SJSA1 (cell line): Measurements from ENCODE around the gene CCDC183. TPM values are rescaled to one million over a fixed set of nuclear protein-coding genes. Genes with fewer than 3 reads are reported as not detected.
"Not testable (repeated sequence)": the region's sequence is repeated elsewhere in the genome, so short reads cannot be mapped to it uniquely, and the experiment has no call there.

Source experiments
- DNase-seq, 2 experiments: peaks; one replicate each; pipeline ENCODE4 v3.0.0-alpha.2; 2015 to 2020; ENCODE audit warnings: low spot score in 2 of 2, low read depth in 1 of 2
- H3K27ac ChIP-seq: fragments of 250-450 bp; sonication (Bioruptor Pico); 2 replicates; pipeline ENCODE4 v1.5.1; 2020; ENCODE audit warnings: mild to moderate bottlenecking, moderate library complexity
- H3K27me3 ChIP-seq: fragments of 250-450 bp; sonication (Bioruptor Pico); replicated peaks from 2 replicates; pipeline ENCODE4 v1.5.1; 2020; ENCODE audit warnings: mild to moderate bottlenecking, moderate library complexity
- H3K36me3 ChIP-seq: fragments of 250-450 bp; sonication (Bioruptor Pico); 2 replicates; pipeline ENCODE4 v1.5.1; 2020; ENCODE audit warnings: mild to moderate bottlenecking
- H3K4me1 ChIP-seq: fragments of 250-450 bp; sonication (Bioruptor Pico); replicated peaks from 2 replicates; pipeline ENCODE4 v1.6.1; 2021; ENCODE audit warnings: mild to moderate bottlenecking
- H3K4me3 ChIP-seq: fragments of 250-450 bp; sonication (Bioruptor Pico); 2 replicates; pipeline ENCODE4 v1.5.1; 2020; ENCODE audit warnings: mild to moderate bottlenecking
- H3K9me3 ChIP-seq: fragments of 250-450 bp; sonication (Bioruptor Pico); replicated peaks from 2 replicates; pipeline ENCODE4 v1.5.1; 2020; ENCODE audit warnings: mild to moderate bottlenecking
- total RNA-seq: library from RNA; depleted of rRNA; stranded (reverse); fragments of >200 nt; shearing (Covaris generic); gene quantifications from 2 replicates; pipeline ENCODE4 v1.2.3, GENCODE V29; 2014

Gene CCDC183
- total RNA-seq, 1 experiment from 2014 or later, result 0.16 TPM

- Histone ChIP-seq H3K27me3 (peaks cover 18% of the 10 kb centered on the region; the same call in 1 of the 2 replicates), H3K9me3 (no peaks in the 10 kb centered on the region), H3K27ac (no peak within 1 kb of the TSS), H3K36me3 (no peaks in the 10 kb centered on the region), H3K4me3 (no peak within 1 kb of the TSS), H3K4me1 (no peaks in the 10 kb centered on the region)
- no peak for DNase-seq
Measured at GRCh38 chr9:136764301-136764891, 31.7 kb upstream of the CCDC183 start, which contains the start of gene LCN15. Gene LCN15 (minus strand): TSS chr9:136764518. CDS start chr9:136764488, 30 bp downstream.

- no peaks in the 10 kb centered on the region for H3K9me3 ChIP-seq
Measured at GRCh38 chr9:136765041-136765440, 31.1 kb upstream of the CCDC183 start.

GRCh38 chr9:136765745-136766409 lies 30.3 kb upstream of the CCDC183 start:
- H3K27ac ChIP-seq, H3K4me3 ChIP-seq, H3K4me1 ChIP-seq, H3K9me3 ChIP-seq, H3K36me3 ChIP-seq, DNase-seq: not testable (repeated sequence)
- H3K27me3 ChIP-seq, result peaks cover 19% of the 10 kb centered on the region; the same call in 1 of the 2 replicates

More at GRCh38 chr9:136765041-136765440, 31.1 kb upstream of the CCDC183 start:
- Histone ChIP-seq H3K36me3 (no peaks in the 10 kb centered on the region), H3K4me3 (no peak overlapping the region), H3K27me3 (peaks cover 18% of the 10 kb centered on the region; the same call in 1 of the 2 replicates), H3K27ac (no peak overlapping the region), H3K4me1 (no peaks in the 10 kb centered on the region)
- no peak for DNase-seq

- not testable (repeated sequence) for H3K4me1 ChIP-seq, DNase-seq, H3K27ac ChIP-seq, H3K9me3 ChIP-seq, H3K36me3 ChIP-seq, H3K4me3 ChIP-seq
- H3K27me3 ChIP-seq, result peaks cover 23% of the 10 kb centered on the region; the same call in 1 of the 2 replicates
Measured at GRCh38 chr9:136766410-136767120, 29.6 kb upstream of the CCDC183 start.

GRCh38 chr9:136769710-136770191 lies 26.4 kb upstream of the CCDC183 start:
- Histone ChIP-seq H3K9me3 (peaks cover 8% of the 10 kb centered on the region), H3K4me3 (no peak overlapping the region), H3K27ac (no peak overlapping the region), H3K4me1 (no peaks in the 10 kb centered on the region), H3K36me3 (no peaks in the 10 kb centered on the region), H3K27me3 (peaks cover 18% of the 10 kb centered on the region; the same call in 1 of the 2 replicates)
- DNase-seq, result no peak

- peaks cover 15% of the 10 kb centered on the region; the same call in 1 of the 2 replicates for H3K27me3 ChIP-seq
- H3K4me3 ChIP-seq, result no peak overlapping the region
- no peaks in the 10 kb centered on the region for H3K36me3 ChIP-seq
- H3K27ac ChIP-seq, result no peak overlapping the region
- no peaks in the 10 kb centered on the region for H3K4me1 ChIP-seq
- no peak for DNase-seq
- H3K9me3 ChIP-seq, result peaks cover 8% of the 10 kb centered on the region
Measured at GRCh38 chr9:136771907-136772415, 24.2 kb upstream of the CCDC183 start.

- H3K36me3 ChIP-seq, result no peaks in the 10 kb centered on the region
- H3K4me3 ChIP-seq, result no peak overlapping the region
- no peak for DNase-seq
- H3K9me3 ChIP-seq, result peaks cover 8% of the 10 kb centered on the region
- H3K27ac ChIP-seq, result no peak overlapping the region
- H3K27me3 ChIP-seq, result peaks cover 8% of the 10 kb centered on the region; the same call in 1 of the 2 replicates
- no peaks in the 10 kb centered on the region for H3K4me1 ChIP-seq
Measured at GRCh38 chr9:136773386-136774044, 22.6 kb upstream of the CCDC183 start.

- no peak for DNase-seq
- Histone ChIP-seq H3K9me3 (peaks cover 8% of the 10 kb centered on the region), H3K4me1 (no peaks in the 10 kb centered on the region), H3K27me3 (peaks cover 10% of the 10 kb centered on the region), H3K36me3 (no peaks in the 10 kb centered on the region), H3K27ac (no peak overlapping the region), H3K4me3 (no peak overlapping the region)
Measured at GRCh38 chr9:136774416-136775045, 21.6 kb upstream of the CCDC183 start.

- Histone ChIP-seq H3K27ac (no peak overlapping the region), H3K36me3 (no peaks in the 10 kb centered on the region)
Measured at GRCh38 chr9:136775191-136775590, 20.9 kb upstream of the CCDC183 start.

GRCh38 chr9:136776947-136777346 lies 19.2 kb upstream of the CCDC183 start:
- Histone ChIP-seq H3K27me3 (peaks cover 11% of the 10 kb centered on the region), H3K4me1 (no peaks in the 10 kb centered on the region), H3K9me3 (peaks cover 8% of the 10 kb centered on the region), H3K36me3 (no peaks in the 10 kb centered on the region), H3K4me3 (no peak overlapping the region), H3K27ac (no peak overlapping the region)
- DNase-seq, result no peak

More at GRCh38 chr9:136775191-136775590, 20.9 kb upstream of the CCDC183 start:
- DNase-seq, result no peak
- H3K27me3 ChIP-seq, result peaks cover 16% of the 10 kb centered on the region
- H3K9me3 ChIP-seq, result peaks cover 8% of the 10 kb centered on the region
- no peaks in the 10 kb centered on the region for H3K4me1 ChIP-seq
- H3K4me3 ChIP-seq, result no peak overlapping the region

GRCh38 chr9:136777359-136777758 lies 18.8 kb upstream of the CCDC183 start:
- peaks cover 11% of the 10 kb centered on the region for H3K27me3 ChIP-seq
- no peak overlapping the region for H3K27ac ChIP-seq
- H3K36me3 ChIP-seq, result no peaks in the 10 kb centered on the region
- H3K4me3 ChIP-seq, result no peak overlapping the region
- DNase-seq, result no peak
- peaks cover 8% of the 10 kb centered on the region for H3K9me3 ChIP-seq
- no peaks in the 10 kb centered on the region for H3K4me1 ChIP-seq

- Histone ChIP-seq H3K27me3 (peaks cover 20% of the 10 kb centered on the region), H3K36me3 (no peaks in the 10 kb centered on the region), H3K27ac (no peak overlapping the region), H3K4me3 (no peak overlapping the region), H3K9me3 (no peaks in the 10 kb centered on the region), H3K4me1 (no peaks in the 10 kb centered on the region)
- no peak for DNase-seq
Measured at GRCh38 chr9:136779808-136780207, 16.3 kb upstream of the CCDC183 start.

- Histone ChIP-seq H3K27me3 (peaks cover 20% of the 10 kb centered on the region), H3K9me3 (no peaks in the 10 kb centered on the region), H3K4me3 (no peak overlapping the region), H3K27ac (no peak overlapping the region), H3K36me3 (no peaks in the 10 kb centered on the region), H3K4me1 (no peaks in the 10 kb centered on the region)
- no peak for DNase-seq
Measured at GRCh38 chr9:136782452-136782851, 13.7 kb upstream of the CCDC183 start.
